Adrenal gland (tissue), 19 donors: ENCODE results near the gene PRAMEF20. TPM values are rescaled to one million over a fixed set of nuclear protein-coding genes. Genes with fewer than 3 reads are reported as not detected.
A peak's percentile ranks its signal among the peaks of the same experiment; 100 is the strongest.
"Not testable (repeated sequence)": the region's sequence is repeated elsewhere in the genome, so short reads cannot be mapped to it uniquely, and the experiment has no call there.

Experiments used
- DNase-seq, 7 donors: peaks; one replicate each; pipeline ENCODE4 v3.0.0-alpha.2; 2019 to 2020
- H3K27ac ChIP-seq, 5 donors: fragments of 200-600 bp; sonication (generic) in 4 of 5; 1 replicate in 3 of 5; 2 replicates in 2 of 5; pipeline versions ENCODE4 v1.5.1 to v1.8.0; 2016 to 2020; ENCODE audit warnings: mild to moderate bottlenecking in 1 of 5
- H3K27me3 ChIP-seq: fragments of 200-600 bp; 2 replicates; pipeline ENCODE4 v1.8.0; 2021
- H3K36me3 ChIP-seq, 2 donors: fragments of 200-600 bp; replicated peaks in 1 of 2; 1 replicate in 1 of 2; 2 replicates in 1 of 2; pipeline versions ENCODE4 v1.5.1 to v1.8.0; 2018 to 2022
- H3K4me1 ChIP-seq, 2 donors: fragments of 200-600 bp; replicated peaks in 1 of 2; 1 replicate in 1 of 2; 2 replicates in 1 of 2; pipeline versions ENCODE4 v1.5.1 to v1.8.0; 2018 to 2021
- H3K4me3 ChIP-seq, 4 donors: fragments of 200-600 bp; sonication (generic) in 3 of 4; one replicate each; pipeline ENCODE4 v1.5.1; 2016 to 2018
- H3K9me3 ChIP-seq, 3 donors: fragments of 200-600 bp; sonication (generic) in 1 of 3; replicated peaks in 1 of 3; 1 replicate in 2 of 3; 2 replicates in 1 of 3; pipeline versions ENCODE4 v1.5.1 to v1.8.0; 2016 to 2021
- WGBS, 4 donors: extraction: QIAGEN DNeasy Blood & Tissue Kit in 2 of 4; methylation state at CpG; one replicate each; pipeline versions ENCODE4 v1.1.5 to v1.1.7; 2013 to 2017; 5-methylcytosine and 5-hydroxymethylcytosine counted together
- intact Hi-C, 2 donors: fragments of 100-400 bp; cut with DNase I; formaldehyde crosslinking; loops; one replicate each; pipeline versions ENCODE4 v1.14.1 to v1.15.0; 2022 to 2023
- long read RNA-seq, 10 donors: library from polyadenylated mRNA in 3 of 10; unstranded in 2 of 10; stranded (forward) in 1 of 10; transcript quantifications; one replicate each; pipeline ENCODE4 v2.0.0 and lab custom pipeline, GENCODE V29; 2021 to 2026
- polyA plus RNA-seq, 3 donors: library from polyadenylated mRNA; stranded (reverse); fragments of 200-250 nt in 2 of 3; fragments of 350-450 nt in 1 of 3; fragmentation: Illumina TruSeq in 1 of 3; extraction: RNeasy Lipid Tissue Mini Kit (QIAGEN cat#74804) in 1 of 3; gene quantifications; one replicate each; pipeline ENCODE4 v1.2.3, GENCODE V29; 2013 to 2014
- total RNA-seq, 9 donors: library from RNA; depleted of rRNA in 4 of 9; stranded (reverse); fragments of >200 nt in 4 of 9; fragments of 120-200 nt in 1 of 9; fragmentation: NEBNext Ultra II Directional in 1 of 9; extraction: Animal tissue kit (Norgen Biotek cat#: 25700) in 1 of 9; gene quantifications; one replicate each; pipeline versions ENCODE4 v1.1.0 to v1.2.4, GENCODE V29; 2013 to 2023
- TF ChIP-seq, protein P1 (sequence below), 6 experiments: fragments of 450-650 bp in 4 of 6; fragments of 200-600 bp in 2 of 6; sonication (generic) in 1 of 6; IDR thresholded peaks; 1 replicate in 5 of 6; 2 replicates in 1 of 6; pipeline versions ENCODE4 v1.5.1 to v1.8.0; 2016 to 2021; ENCODE audit warnings: antibody characterized with exemption in 6 of 6, mild to moderate bottlenecking in 2 of 6, moderate library complexity in 1 of 6
- donor health status: healthy with polysubstance abuse.
- donor health status: Bipolar disorder and iron deficiency.
- donor health status: DM: yes; HTN: yes; CAD: no.
- donor health status: DM: no; HTN: no; CAD: no.
- donor health status: DM: no; HTN: no; CAD: no.
- donor health status: DM: yes; HTN: yes; CAD: no.

PRAMEF20 gene
- total RNA-seq (not detected), polyA plus RNA-seq (not detected)
- long read RNA-seq, donor 1 = 0 reads
- long read RNA-seq, donor 2 = 0 reads
- long read RNA-seq, donor 3 = 0 reads
- long read RNA-seq, donor 4 = 0 reads
- long read RNA-seq, donor 5 = 0 reads
- long read RNA-seq, donor 6 = 0 reads
- long read RNA-seq, donor 7 = 0 reads
- long read RNA-seq, donor 8 = 0 reads
- long read RNA-seq, donor 9 = 0 reads
- long read RNA-seq, donor 10 = 0 reads

- H3K27me3 ChIP-seq, H3K4me3 ChIP-seq, H3K4me1 ChIP-seq, H3K9me3 ChIP-seq, H3K36me3 ChIP-seq, intact Hi-C loops, H3K27ac ChIP-seq, DNase-seq: not testable (repeated sequence)
- 58 to 88% (median 82%) methylated on average over 4 of the region's 4 CpGs for WGBS, 4 donors
Observed at GRCh38 chr1:13410150-13410549, at the start of gene PRAMEF20. Gene PRAMEF20, plus strand, starts transcription at chr1:13410450. Its CDS starts 5,905 bp downstream, at chr1:13416355.

- intact Hi-C loops = not testable (repeated sequence)
- 60 to 69% methylated on average over 1 of the region's 7 CpGs; no CpG with 5 or more reads in 2 of the 4 donors for WGBS, 4 donors
Observed at GRCh38 chr1:13362364-13362763, 47.9 kb upstream of the PRAMEF20 start.

DNA sequence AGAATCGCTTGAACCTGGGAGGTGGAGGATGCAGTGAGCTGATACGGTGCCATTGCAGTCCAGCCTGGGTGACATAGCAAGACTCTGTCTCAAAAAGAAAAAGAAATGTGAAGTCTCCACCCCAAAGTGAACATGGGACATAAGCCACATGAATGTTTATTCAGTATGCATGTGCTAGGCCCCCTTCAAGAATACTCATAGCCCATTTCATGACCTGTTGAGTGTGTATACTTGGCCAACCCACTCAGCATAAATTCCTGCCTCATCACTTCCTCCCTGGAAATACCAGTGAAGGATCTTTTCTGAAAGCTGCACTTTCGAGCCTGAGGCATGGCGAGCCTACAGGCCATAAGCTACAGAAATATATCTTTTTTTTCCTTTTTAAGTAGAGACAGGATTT, 45.3 kb upstream of the PRAMEF20 start:
- intact Hi-C loops, H3K36me3 ChIP-seq, H3K27me3 ChIP-seq, H3K27ac ChIP-seq, H3K4me3 ChIP-seq, H3K4me1 ChIP-seq, H3K9me3 ChIP-seq, DNase-seq: not testable (repeated sequence)
- 86 to 100% (median 91%) methylated on average over 2 of the region's 4 CpGs for WGBS, 4 donors

More at GRCh38 chr1:13362364-13362763, 47.9 kb upstream of the PRAMEF20 start:
- H3K27me3 ChIP-seq, H3K9me3 ChIP-seq, H3K4me3 ChIP-seq, H3K4me1 ChIP-seq, H3K27ac ChIP-seq, H3K36me3 ChIP-seq, DNase-seq: not testable (repeated sequence)

GRCh38 chr1:13366536-13366935, 43.7 kb upstream of the PRAMEF20 start:
- H3K27me3 ChIP-seq, intact Hi-C loops, H3K36me3 ChIP-seq, H3K4me1 ChIP-seq, H3K4me3 ChIP-seq, H3K9me3 ChIP-seq, DNase-seq, H3K27ac ChIP-seq: not testable (repeated sequence)
- 78 to 96% (median 87%) methylated on average over 3 of the region's 3 CpGs for WGBS, 4 donors

- H3K27me3 ChIP-seq, H3K27ac ChIP-seq, H3K4me3 ChIP-seq, H3K36me3 ChIP-seq, H3K4me1 ChIP-seq, intact Hi-C loops, H3K9me3 ChIP-seq: not testable (repeated sequence)
- TF ChIP-seq, protein P1, sequence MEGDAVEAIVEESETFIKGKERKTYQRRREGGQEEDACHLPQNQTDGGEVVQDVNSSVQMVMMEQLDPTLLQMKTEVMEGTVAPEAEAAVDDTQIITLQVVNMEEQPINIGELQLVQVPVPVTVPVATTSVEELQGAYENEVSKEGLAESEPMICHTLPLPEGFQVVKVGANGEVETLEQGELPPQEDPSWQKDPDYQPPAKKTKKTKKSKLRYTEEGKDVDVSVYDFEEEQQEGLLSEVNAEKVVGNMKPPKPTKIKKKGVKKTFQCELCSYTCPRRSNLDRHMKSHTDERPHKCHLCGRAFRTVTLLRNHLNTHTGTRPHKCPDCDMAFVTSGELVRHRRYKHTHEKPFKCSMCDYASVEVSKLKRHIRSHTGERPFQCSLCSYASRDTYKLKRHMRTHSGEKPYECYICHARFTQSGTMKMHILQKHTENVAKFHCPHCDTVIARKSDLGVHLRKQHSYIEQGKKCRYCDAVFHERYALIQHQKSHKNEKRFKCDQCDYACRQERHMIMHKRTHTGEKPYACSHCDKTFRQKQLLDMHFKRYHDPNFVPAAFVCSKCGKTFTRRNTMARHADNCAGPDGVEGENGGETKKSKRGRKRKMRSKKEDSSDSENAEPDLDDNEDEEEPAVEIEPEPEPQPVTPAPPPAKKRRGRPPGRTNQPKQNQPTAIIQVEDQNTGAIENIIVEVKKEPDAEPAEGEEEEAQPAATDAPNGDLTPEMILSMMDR (IDR thresholded peaks at IDR 0.05) = peak in 4 of 6 experiments; percentile 22 to 27 (median 24)
- 44 to 62% (median 59%) methylated on average over 3 to 4 of the region's 4 CpGs for WGBS, 4 donors
- DNase-seq = peak in 6 of 7 donors; percentile 23 to 64 (median 50)
Observed at GRCh38 chr1:13368544-13368943, 41.7 kb upstream of the PRAMEF20 start.

GRCh38 chr1:13378983-13379382, 31.3 kb upstream of the PRAMEF20 start:
- intact Hi-C loops, H3K27ac ChIP-seq, DNase-seq: not testable (repeated sequence)

DNA sequence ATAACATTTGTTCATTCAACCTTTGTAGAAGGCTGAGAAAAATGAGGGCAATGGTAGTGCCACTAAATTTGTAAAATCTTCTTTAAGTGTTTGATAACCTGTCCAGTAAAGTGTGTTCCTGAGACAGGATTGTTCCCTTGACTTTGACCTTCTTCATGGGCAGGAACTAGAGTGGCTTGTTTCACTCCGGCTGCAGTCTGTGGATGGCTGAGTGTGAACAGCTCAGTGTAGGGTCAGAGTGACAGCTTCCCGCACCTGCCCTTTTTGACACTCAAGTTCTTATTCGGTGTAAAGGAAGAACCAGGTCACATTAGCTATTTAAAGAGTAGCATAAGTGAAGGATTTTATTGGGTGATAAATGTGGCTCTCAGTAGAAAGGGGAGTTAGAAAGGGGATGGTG, 29.9 kb upstream of the PRAMEF20 start:
- H3K27me3 ChIP-seq, H3K36me3 ChIP-seq, H3K4me3 ChIP-seq, H3K9me3 ChIP-seq, H3K4me1 ChIP-seq, DNase-seq, H3K27ac ChIP-seq, intact Hi-C loops: not testable (repeated sequence)
- WGBS, 4 donors = 72 to 85% (median 81%) methylated on average over 3 of the region's 3 CpGs

More at GRCh38 chr1:13378983-13379382, 31.3 kb upstream of the PRAMEF20 start:
- not testable (repeated sequence) for H3K9me3 ChIP-seq, H3K27me3 ChIP-seq, H3K4me1 ChIP-seq, H3K4me3 ChIP-seq, H3K36me3 ChIP-seq
- WGBS, 4 donors = 79 to 94% (median 84%) methylated on average over 3 of the region's 3 CpGs

- H3K36me3 ChIP-seq, H3K27ac ChIP-seq, H3K4me1 ChIP-seq, H3K9me3 ChIP-seq, DNase-seq, H3K4me3 ChIP-seq, intact Hi-C loops, H3K27me3 ChIP-seq: not testable (repeated sequence)
Observed at GRCh38 chr1:13389332-13389731, 20.9 kb upstream of the PRAMEF20 start, which contains the start of gene PRAMEF17. Gene PRAMEF17, plus strand, starts transcription at chr1:13389632. Its CDS starts 26 bp downstream, at chr1:13389658.

GRCh38 chr1:13393004-13393403, 17.2 kb upstream of the PRAMEF20 start:
- H3K4me3 ChIP-seq, H3K9me3 ChIP-seq, H3K27ac ChIP-seq, H3K36me3 ChIP-seq, H3K27me3 ChIP-seq, DNase-seq, intact Hi-C loops, H3K4me1 ChIP-seq: not testable (repeated sequence)
- WGBS, 4 donors = 65 to 81% (median 74%) methylated on average over 4 to 7 of the region's 7 CpGs

- WGBS, 4 donors = 94 to 100% (median 95%) methylated on average over 6 to 30 of the region's 32 CpGs
- H3K4me1 ChIP-seq, intact Hi-C loops, H3K27me3 ChIP-seq, DNase-seq, H3K4me3 ChIP-seq, H3K36me3 ChIP-seq, H3K27ac ChIP-seq, H3K9me3 ChIP-seq: not testable (repeated sequence)
Observed at GRCh38 chr1:13394761-13395160, 15.5 kb upstream of the PRAMEF20 start.
